GM23338 (cell line): ENCODE data around the gene TGDS. TPM values are rescaled to one million over a fixed set of nuclear protein-coding genes. Genes with fewer than 3 reads are reported as not detected.
A peak's percentile ranks its signal among the peaks of the same experiment; 100 is the strongest.

Experiments
- ATAC-seq: fragments of 200-7000 bp; cut with Tn5 transposase; 3 replicates; pipeline ENCODE4 v1.9.1; 2020
- DNase-seq: peaks from one replicate; pipeline ENCODE4 v3.0.0-alpha.2; 2015; ENCODE audit warnings: low spot score
- H2AFZ ChIP-seq: fragments of 200-600 bp; sonication (generic); 2 replicates; pipeline ENCODE4 v1.8.0; 2016; ENCODE audit warnings: antibody characterized with exemption, mild to moderate bottlenecking, moderate library complexity
- H3F3A ChIP-seq: fragments of 200-600 bp; sonication (generic); replicated peaks from 2 replicates; pipeline ENCODE4 v1.8.0; 2017; ENCODE audit warnings: antibody characterized with exemption, mixed run types, low read depth
- H3K27ac ChIP-seq: fragments of 200-600 bp; sonication (generic); 2 replicates; pipeline ENCODE4 v1.6.1; 2016; ENCODE audit warnings: low read depth
- H3K27me3 ChIP-seq: fragments of 200-600 bp; sonication (generic); 2 replicates; pipeline ENCODE4 v1.8.0; 2016; ENCODE audit warnings: mild to moderate bottlenecking, mixed run types, moderate library complexity; ENCODE audit not compliant: insufficient read depth
- H3K36me3 ChIP-seq: fragments of 200-600 bp; sonication (generic); 2 replicates; pipeline ENCODE4 v1.8.0; 2016; ENCODE audit warnings: mild to moderate bottlenecking; ENCODE audit not compliant: insufficient read depth
- H3K4me1 ChIP-seq: fragments of 200-600 bp; sonication (generic); 2 replicates; pipeline ENCODE4 v1.8.0; 2016; ENCODE audit warnings: mild to moderate bottlenecking, moderate library complexity; ENCODE audit not compliant: insufficient read depth
- H3K4me2 ChIP-seq: fragments of 200-600 bp; sonication (generic); 2 replicates; pipeline ENCODE4 v1.7.1; 2017; ENCODE audit warnings: mixed run types
- H3K4me3 ChIP-seq: fragments of 200-600 bp; sonication (generic); 2 replicates; pipeline ENCODE4 v1.6.1; 2016; ENCODE audit warnings: mixed run types
- H3K79me2 ChIP-seq: fragments of 200-600 bp; sonication (generic); replicated peaks from 2 replicates; pipeline ENCODE4 v1.8.0; 2017; ENCODE audit warnings: mild to moderate bottlenecking; ENCODE audit not compliant: insufficient read depth
- H3K9me2 ChIP-seq: fragments of 200-600 bp; sonication (generic); 2 replicates; pipeline ENCODE4 v1.8.0; 2017; ENCODE audit not compliant: insufficient read depth
- H4K20me1 ChIP-seq: fragments of 200-600 bp; sonication (generic); replicated peaks from 2 replicates; pipeline ENCODE4 v1.8.0; 2017; ENCODE audit warnings: mild to moderate bottlenecking; ENCODE audit not compliant: insufficient read depth
- H3K27ac Mint-ChIP-seq: 2 replicates; pipeline ENCODE4 v1.8.0; 2020; ENCODE audit warnings: inconsistent platforms, mild to moderate bottlenecking, moderate library complexity, mixed read lengths
- H3K27me3 Mint-ChIP-seq: 3 replicates; pipeline ENCODE4 v1.8.0; 2022; ENCODE audit warnings: low read depth, mild to moderate bottlenecking, moderate library complexity, mixed read lengths, inconsistent platforms; ENCODE audit not compliant: insufficient read depth, poor library complexity
- H3K36me3 Mint-ChIP-seq: 3 replicates; pipeline ENCODE4 v1.8.0; 2021; ENCODE audit warnings: low read depth, mild to moderate bottlenecking, inconsistent platforms, moderate library complexity, mixed read lengths
- H3K4me1 Mint-ChIP-seq: 3 replicates; pipeline ENCODE4 v1.8.0; 2020; ENCODE audit warnings: mild to moderate bottlenecking, inconsistent platforms, mixed read lengths
- H3K4me3 Mint-ChIP-seq: 3 replicates; pipeline ENCODE4 v1.8.0; 2021; ENCODE audit warnings: moderate library complexity, mild to moderate bottlenecking, inconsistent platforms, mixed read lengths
- H3K9me3 Mint-ChIP-seq: 3 replicates; pipeline ENCODE4 v1.8.0; 2020; ENCODE audit warnings: moderate library complexity, mild to moderate bottlenecking, inconsistent platforms, mixed read lengths
- CREB1 ChIP-seq: fragments of 250-450 bp; sonication (Bioruptor Pico); IDR thresholded peaks from 2 replicates; pipeline ENCODE4 v1.5.0; 2020; ENCODE audit warnings: low read depth, mild to moderate bottlenecking, moderate library complexity
- EZH2phosphoT487 ChIP-seq: fragments of 200-600 bp; sonication (generic); IDR thresholded peaks from one replicate; pipeline ENCODE4 v1.8.1; 2018; ENCODE audit warnings: antibody characterized with exemption; ENCODE audit not compliant: unreplicated experiment
- NANOG ChIP-seq: IDR thresholded peaks from 2 replicates; pipeline ENCODE4 v1.6.1; 2016; ENCODE audit warnings: antibody characterized with exemption, borderline replicate concordance
- STAT1 ChIP-seq: IDR thresholded peaks from one replicate; pipeline ENCODE4 v1.6.1; 2016; ENCODE audit warnings: antibody characterized with exemption; ENCODE audit not compliant: unreplicated experiment
- ZNF114 ChIP-seq: fragments of 250-450 bp; sonication (Bioruptor Pico); IDR thresholded peaks from 2 replicates; pipeline ENCODE4 v1.5.0; 2020; ENCODE audit warnings: mild to moderate bottlenecking, moderate library complexity
- ZNF331 ChIP-seq: fragments of 250-450 bp; sonication (Bioruptor Pico); IDR thresholded peaks from 2 replicates; pipeline ENCODE4 v1.5.0; 2020; ENCODE audit warnings: low read depth, mild to moderate bottlenecking, moderate library complexity
- polyA plus RNA-seq: library from polyadenylated mRNA; unstranded; fragments of >200 nt; fragmentation: Nextera tagmentation; extraction: Ambion mirVana; gene quantifications from 2 replicates; pipeline ENCODE4 v1.2.1, GENCODE V29; 2016
- total RNA-seq: library from RNA; depleted of rRNA; stranded (reverse); fragments of >200 nt; shearing (Covaris generic); gene quantifications from 2 replicates; pipeline ENCODE4 v1.2.3, GENCODE V29; 2014
- TF ChIP-seq, protein P1 (sequence below): fragments of 250-450 bp; sonication (Bioruptor Pico); IDR thresholded peaks from 2 replicates; pipeline ENCODE4 v1.5.0; 2020; ENCODE audit warnings: mild to moderate bottlenecking, moderate library complexity
- TF ChIP-seq, protein P2 (sequence below), 2 experiments: fragments of 200-600 bp in 1 of 2; sonication (generic) in 1 of 2; conservative IDR thresholded peaks; 2 replicates each; pipeline versions ENCODE4 v1.5.1 to v1.6.1; 2016 to 2017; ENCODE audit warnings: antibody characterized with exemption in 2 of 2, low read depth in 2 of 2, mild to moderate bottlenecking in 2 of 2, moderate library complexity in 1 of 2

The TGDS gene
- total and polyA plus RNA-seq, 2 experiments from 2014 or later = 18.4 to 19.6 TPM

DNA sequence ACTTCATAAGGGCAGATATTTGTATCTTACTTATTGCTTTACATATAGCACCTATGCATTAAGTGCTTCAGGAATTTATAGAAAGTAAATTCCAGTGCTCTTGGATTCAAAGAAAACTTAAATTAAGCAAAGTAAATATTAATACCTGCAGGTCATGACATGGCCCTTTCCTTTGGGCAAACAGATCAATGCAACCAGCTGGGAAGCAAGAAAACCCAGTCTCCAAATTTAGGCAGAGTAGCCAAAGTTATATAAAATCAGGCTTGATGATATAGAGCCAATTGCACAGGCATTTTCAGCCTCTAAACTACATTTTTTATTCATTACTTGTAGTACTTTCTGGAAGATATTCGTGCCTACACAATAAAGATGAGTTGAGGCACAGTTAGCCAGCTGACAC is 16.9 kb downstream of the TGDS start (continued):
- TF ChIP-seq, protein P1, sequence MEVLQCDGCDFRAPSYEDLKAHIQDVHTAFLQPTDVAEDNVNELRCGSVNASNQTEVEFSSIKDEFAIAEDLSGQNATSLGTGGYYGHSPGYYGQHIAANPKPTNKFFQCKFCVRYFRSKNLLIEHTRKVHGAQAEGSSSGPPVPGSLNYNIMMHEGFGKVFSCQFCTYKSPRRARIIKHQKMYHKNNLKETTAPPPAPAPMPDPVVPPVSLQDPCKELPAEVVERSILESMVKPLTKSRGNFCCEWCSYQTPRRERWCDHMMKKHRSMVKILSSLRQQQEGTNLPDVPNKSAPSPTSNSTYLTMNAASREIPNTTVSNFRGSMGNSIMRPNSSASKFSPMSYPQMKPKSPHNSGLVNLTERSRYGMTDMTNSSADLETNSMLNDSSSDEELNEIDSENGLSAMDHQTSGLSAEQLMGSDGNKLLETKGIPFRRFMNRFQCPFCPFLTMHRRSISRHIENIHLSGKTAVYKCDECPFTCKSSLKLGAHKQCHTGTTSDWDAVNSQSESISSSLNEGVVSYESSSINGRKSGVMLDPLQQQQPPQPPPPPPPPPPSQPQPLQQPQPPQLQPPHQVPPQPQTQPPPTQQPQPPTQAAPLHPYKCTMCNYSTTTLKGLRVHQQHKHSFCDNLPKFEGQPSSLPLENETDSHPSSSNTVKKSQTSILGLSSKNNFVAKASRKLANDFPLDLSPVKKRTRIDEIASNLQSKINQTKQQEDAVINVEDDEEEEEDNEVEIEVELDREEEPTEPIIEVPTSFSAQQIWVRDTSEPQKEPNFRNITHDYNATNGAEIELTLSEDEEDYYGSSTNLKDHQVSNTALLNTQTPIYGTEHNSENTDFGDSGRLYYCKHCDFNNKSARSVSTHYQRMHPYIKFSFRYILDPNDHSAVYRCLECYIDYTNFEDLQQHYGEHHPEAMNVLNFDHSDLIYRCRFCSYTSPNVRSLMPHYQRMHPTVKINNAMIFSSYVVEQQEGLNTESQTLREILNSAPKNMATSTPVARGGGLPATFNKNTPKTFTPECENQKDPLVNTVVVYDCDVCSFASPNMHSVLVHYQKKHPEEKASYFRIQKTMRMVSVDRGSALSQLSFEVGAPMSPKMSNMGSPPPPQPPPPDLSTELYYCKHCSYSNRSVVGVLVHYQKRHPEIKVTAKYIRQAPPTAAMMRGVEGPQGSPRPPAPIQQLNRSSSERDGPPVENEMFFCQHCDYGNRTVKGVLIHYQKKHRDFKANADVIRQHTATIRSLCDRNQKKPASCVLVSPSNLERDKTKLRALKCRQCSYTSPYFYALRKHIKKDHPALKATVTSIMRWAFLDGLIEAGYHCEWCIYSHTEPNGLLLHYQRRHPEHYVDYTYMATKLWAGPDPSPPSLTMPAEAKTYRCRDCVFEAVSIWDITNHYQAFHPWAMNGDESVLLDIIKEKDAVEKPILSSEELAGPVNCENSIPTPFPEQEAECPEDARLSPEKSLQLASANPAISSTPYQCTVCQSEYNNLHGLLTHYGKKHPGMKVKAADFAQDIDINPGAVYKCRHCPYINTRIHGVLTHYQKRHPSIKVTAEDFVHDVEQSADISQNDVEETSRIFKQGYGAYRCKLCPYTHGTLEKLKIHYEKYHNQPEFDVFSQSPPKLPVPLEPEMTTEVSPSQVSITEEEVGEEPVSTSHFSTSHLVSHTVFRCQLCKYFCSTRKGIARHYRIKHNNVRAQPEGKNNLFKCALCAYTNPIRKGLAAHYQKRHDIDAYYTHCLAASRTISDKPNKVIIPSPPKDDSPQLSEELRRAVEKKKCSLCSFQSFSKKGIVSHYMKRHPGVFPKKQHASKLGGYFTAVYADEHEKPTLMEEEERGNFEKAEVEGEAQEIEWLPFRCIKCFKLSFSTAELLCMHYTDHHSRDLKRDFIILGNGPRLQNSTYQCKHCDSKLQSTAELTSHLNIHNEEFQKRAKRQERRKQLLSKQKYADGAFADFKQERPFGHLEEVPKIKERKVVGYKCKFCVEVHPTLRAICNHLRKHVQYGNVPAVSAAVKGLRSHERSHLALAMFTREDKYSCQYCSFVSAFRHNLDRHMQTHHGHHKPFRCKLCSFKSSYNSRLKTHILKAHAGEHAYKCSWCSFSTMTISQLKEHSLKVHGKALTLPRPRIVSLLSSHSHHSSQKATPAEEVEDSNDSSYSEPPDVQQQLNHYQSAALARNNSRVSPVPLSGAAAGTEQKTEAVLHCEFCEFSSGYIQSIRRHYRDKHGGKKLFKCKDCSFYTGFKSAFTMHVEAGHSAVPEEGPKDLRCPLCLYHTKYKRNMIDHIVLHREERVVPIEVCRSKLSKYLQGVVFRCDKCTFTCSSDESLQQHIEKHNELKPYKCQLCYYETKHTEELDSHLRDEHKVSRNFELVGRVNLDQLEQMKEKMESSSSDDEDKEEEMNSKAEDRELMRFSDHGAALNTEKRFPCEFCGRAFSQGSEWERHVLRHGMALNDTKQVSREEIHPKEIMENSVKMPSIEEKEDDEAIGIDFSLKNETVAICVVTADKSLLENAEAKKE (CRISPR knock-in tag) = no peak
- TF ChIP-seq CREB1 (CRISPR knock-in tag) (no peak), EZH2phosphoT487 (no peak), STAT1 (no peak), ZNF331 (CRISPR knock-in tag) (no peak)

DNA sequence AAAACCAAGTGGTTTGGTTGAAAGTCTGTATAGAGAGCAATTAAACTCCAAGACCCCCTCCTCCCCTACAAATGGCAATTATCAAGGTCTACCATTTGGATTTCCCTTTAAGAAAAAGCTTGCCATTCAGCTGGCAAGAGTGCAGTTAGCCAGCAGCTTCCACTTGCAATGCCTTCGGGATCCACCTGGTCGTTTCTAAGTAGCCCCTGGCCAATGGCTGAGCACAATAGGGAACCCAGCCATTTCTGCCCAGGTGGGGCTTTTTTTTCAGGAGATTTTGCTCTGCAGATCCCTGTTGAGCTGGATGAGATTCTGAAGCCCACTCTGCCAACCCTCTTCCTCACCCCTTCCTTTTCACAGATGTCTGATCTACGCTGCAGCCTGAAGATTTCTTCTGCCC is 26.3 kb downstream of the TGDS start:
- H4K20me1 ChIP-seq = no peaks in the 10 kb centered on the region; the same call in 1 of the 2 replicates
- no peak for TF ChIP-seq ZNF114 (CRISPR knock-in tag)
- no peak for TF ChIP-seq NANOG
- TF ChIP-seq, protein P2, sequence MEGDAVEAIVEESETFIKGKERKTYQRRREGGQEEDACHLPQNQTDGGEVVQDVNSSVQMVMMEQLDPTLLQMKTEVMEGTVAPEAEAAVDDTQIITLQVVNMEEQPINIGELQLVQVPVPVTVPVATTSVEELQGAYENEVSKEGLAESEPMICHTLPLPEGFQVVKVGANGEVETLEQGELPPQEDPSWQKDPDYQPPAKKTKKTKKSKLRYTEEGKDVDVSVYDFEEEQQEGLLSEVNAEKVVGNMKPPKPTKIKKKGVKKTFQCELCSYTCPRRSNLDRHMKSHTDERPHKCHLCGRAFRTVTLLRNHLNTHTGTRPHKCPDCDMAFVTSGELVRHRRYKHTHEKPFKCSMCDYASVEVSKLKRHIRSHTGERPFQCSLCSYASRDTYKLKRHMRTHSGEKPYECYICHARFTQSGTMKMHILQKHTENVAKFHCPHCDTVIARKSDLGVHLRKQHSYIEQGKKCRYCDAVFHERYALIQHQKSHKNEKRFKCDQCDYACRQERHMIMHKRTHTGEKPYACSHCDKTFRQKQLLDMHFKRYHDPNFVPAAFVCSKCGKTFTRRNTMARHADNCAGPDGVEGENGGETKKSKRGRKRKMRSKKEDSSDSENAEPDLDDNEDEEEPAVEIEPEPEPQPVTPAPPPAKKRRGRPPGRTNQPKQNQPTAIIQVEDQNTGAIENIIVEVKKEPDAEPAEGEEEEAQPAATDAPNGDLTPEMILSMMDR (conservative IDR thresholded peaks at IDR 0.05; ENCODE audit: low read depth in 2 of 2) = no peak
- no peak for TF ChIP-seq ZNF331 (CRISPR knock-in tag)
- Mint-ChIP-seq H3K27me3 (no peaks in the 10 kb centered on the region), H3K27ac (no peak overlapping the region), H3K4me3 (no peak overlapping the region), H3K9me3 (no peaks in the 10 kb centered on the region), H3K36me3 (peaks cover 43% of the 10 kb centered on the region), H3K4me1 (no peaks in the 10 kb centered on the region; the same call in 2 of the 3 replicates)
- H3K4me1 ChIP-seq = no peaks in the 10 kb centered on the region
- no peaks in the 10 kb centered on the region for H3K79me2 ChIP-seq
- ATAC-seq = peak; percentile 67
- no peak overlapping the region for H2AFZ ChIP-seq
- H3K27me3 ChIP-seq = no peaks in the 10 kb centered on the region
- H3K9me2 ChIP-seq = no peaks in the 10 kb centered on the region
- no peaks in the 10 kb centered on the region for H3F3A ChIP-seq
- H3K27ac ChIP-seq = no peak overlapping the region
- peaks cover 4% of the 10 kb centered on the region; the same call in 1 of the 2 replicates for H3K36me3 ChIP-seq
- no peak for DNase-seq
- no peak overlapping the region for H3K4me3 ChIP-seq
- H3K4me2 ChIP-seq = no peak overlapping the region
